GM21529 (cell line): ENCODE data around the gene NKAIN1.
"Not testable (repeated sequence)": the region's sequence is repeated elsewhere in the genome, so short reads cannot be mapped to it uniquely, and the experiment has no call there.

ENCODE experiments used
- ATAC-seq: cut with Tn5 transposase; IDR thresholded peaks from one replicate; pipeline ENCODE4 v1.9.1; 2021; ENCODE audit not compliant: unreplicated experiment

Gene NKAIN1

GRCh38 chr1:31198150-31198549 lies 41.5 kb downstream of the NKAIN1 start:
- ATAC-seq = no peak

- ATAC-seq = no peak
These were observed 43.0 kb downstream of the NKAIN1 start for GRCh38 chr1:31196685-31197084.

- not testable (repeated sequence) for ATAC-seq
These were observed 44.4 kb downstream of the NKAIN1 start for GRCh38 chr1:31195267-31195666.

DNA sequence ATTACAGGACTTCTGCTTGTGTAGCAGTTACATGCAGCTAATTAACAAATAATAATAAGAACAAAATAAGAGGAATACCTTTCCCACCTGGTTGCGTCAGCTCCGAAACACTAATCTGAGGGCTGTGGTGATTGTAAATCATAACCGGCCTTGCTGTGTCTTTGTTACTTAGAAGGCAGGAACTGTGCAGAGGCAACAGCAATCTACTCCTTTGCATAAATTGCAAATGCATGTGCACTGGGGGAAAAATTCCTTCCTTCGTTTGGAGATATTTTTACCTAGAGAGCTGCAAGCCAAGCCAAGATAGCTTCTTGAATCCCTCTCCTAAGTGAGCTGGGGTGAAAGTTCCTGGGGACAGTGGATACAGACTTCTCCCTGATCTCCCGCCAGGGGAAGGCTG lies 46.0 kb downstream of the NKAIN1 start:
- ATAC-seq = no peak

DNA sequence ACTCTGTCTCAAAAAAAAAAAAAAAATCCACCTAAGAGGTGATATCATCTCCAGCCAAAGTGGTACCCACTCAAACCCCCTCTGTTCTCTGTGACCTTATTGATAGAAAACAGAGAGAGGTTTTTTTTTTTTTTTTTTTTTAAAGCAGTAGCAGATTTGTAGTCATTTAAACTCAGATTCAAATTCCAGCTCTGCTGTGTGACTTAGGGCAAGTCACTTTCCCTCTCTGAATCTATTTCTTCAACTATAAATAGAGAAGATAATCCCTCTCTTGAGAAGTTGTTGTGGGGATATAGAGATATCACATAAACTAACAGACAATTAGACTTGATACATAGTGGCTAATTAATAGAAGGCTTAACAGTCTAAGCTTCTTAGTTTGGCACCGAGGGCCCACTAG lies 48.4 kb downstream of the NKAIN1 start:
- no peak for ATAC-seq

GRCh38 chr1:31189696-31190674 lies 49.7 kb downstream of the NKAIN1 start:
- ATAC-seq = no peak

GRCh38 chr1:31183927-31184554 lies 55.6 kb downstream of the NKAIN1 start:
- no peak for ATAC-seq

- ATAC-seq = no peak
These were observed 56.6 kb downstream of the NKAIN1 start for GRCh38 chr1:31183126-31183525.

DNA sequence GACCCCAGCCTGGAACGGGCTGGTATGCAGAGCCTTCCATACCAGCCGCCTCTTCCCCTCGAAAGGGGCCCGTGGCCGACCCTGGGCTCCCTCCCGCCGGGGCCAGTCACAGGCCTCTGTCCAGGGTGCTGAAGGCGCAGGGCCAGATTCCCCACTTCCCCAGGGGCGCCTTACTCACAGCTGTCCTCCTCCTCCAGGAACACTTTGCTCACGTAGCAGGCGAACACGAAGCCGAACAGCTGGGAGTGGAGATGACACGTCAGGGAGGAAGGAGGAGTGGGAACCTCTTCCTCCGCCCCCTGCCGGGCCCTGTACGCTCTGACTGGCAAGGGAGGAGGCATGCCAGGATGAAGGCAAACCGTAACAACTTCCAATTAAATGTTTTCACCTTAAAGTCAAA lies 57.3 kb downstream of the NKAIN1 start:
- ATAC-seq = no peak

DNA sequence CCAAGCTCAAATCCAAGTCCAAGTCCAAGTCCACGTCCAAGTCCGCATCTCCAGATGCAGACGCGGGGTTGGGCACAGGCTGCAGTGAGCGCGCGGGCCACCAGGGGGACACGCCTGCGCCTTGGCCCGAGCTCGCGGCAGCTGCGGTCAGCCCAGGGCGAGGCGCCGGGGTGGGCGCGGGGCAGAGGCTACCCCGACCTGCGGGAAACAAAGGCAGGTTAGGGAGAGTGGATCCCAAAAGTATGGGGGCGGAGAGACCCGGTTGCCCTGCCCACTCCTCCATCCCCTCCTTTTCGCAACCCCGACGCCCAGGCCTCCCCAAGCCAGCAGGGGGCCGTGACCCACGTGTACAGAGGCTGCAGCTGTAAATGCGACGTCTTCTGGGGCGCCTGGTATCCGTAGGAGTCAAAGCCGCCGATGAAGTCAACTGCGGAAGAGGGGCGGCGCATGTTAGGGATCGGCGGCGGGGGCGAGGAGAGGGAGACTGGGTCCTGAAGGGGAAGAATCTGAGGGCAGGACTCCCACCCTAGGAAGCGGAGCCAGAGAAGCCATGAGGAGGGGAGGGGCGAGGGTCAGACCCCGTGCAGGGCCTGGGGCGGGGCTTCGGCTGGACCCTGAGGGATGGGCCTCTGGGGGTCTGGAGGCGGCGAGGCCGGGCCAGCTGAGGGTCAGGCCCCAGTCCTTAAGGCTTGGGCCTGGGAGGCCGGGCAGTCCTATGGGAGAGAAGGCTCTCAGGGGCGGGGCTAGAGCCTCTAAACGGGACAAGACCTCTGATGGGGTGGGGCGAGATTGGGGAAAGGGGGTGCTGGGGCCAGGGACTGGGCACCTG lies 58.0 kb downstream of the NKAIN1 start:
- ATAC-seq = no peak

- no peak for ATAC-seq
These were observed 59.3 kb downstream of the NKAIN1 start for GRCh38 chr1:31180338-31180737.

DNA sequence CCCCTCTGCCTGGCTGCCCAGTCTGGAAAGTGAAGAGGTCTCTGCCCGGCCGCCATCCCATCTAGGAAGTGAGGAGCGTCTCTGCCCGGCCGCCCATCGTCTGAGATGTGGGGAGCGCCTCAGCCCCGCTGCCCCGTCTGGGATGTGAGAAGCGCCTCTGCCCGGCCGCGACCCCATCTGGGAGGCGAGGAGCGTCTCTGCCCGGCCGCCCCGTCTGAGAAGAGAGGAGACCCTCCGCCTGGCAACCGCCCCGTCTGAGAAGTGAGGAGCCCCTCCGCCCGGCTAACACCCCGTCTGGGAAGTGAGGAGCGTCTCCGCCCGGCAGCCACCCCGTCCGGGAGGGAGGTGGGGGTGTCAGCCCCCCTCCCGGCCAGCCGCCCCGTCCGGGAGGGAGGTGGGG lies 63.4 kb downstream of the NKAIN1 start:
- ATAC-seq = not testable (repeated sequence)

DNA sequence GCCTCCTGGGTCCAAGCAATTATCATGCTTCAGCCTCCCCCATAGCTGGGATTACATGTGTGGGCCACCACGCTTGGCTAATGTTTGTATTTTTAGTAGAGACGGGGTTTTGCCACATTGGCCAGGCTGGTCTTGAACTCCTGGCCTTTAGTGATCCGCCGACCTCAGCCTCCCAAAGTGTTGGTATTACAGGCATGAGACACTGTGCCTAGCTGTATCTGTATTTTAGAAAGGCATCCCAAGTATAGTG lies 69.3 kb downstream of the NKAIN1 start:
- ATAC-seq = no peak

DNA sequence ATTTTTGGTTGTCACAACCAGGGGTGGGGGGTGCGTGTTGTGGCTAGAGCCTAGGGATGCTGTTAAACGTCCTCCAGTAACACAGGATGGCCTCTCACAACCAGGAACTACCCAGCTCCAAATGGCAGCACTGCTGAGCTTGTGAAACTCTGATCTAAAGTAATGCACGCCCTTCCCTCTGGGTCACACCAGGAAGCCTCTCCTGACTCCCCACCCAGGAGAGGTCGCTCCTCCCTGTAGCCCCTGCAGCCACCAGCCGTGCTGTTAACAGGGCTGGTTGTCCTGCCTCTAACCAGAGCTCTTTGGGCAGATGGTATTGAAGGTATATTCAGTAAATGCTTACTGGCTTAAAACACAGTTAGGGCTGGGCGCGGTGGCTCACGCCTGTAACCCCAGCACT lies 73.2 kb downstream of the NKAIN1 start:
- no peak for ATAC-seq

DNA sequence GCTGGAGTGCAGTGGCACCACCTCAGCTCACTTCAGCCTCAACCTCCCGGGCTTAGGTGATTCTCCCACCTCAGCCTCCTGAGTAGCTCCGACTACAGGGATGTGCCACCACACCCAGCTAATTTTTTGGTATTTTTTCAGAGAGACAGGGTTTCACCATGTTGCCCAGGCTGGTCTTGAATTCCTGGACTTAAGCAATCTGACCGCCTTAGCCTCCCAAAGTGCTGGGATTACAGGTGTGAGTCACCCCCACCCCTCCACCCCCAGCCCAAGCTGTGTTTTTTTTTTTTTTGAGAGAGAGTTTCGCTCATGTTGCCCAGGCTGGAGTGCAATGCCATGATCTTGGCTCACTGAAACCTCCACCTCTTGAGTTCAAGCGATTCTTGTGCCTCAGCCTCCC lies 75.4 kb downstream of the NKAIN1 start:
- ATAC-seq = no peak

DNA sequence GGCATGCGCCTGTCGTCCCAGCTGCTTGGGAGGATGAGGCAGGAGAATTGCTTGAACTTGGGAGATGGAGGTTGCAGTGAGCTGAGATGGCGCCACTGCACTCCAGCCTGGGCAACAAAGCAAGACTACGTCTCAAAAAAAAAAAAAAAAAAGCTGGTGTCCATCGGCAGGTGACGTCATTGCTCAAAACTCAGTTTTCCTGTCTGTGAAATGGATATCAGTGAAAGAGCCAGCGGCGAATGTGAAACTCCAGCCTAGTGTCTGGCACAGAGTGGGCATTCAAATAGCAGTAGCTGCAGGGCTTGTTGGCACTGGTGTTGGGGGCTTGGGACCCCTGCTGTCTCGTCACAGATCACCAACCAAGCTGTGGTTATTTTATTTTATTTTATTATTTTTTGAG lies 75.8 kb downstream of the NKAIN1 start:
- ATAC-seq = no peak

DNA sequence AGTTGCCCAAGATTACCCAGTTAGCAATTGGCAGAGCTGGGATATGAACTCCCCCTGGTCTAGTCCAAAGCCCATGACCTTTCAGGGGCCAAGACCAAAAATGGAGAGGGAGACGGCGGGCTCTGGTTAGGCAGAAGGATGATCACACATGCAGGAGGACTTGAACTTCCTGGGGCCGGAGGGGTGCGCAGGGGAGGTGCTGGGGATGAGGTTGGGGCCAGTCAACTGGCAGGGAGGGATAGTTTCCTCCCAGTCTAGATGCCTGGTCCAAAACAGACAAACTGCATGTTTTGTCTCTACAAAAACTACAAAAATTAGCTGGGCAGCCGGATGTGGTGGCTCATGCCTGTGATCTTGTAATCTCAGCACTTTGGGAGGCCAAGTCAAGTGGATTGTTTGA lies 78.1 kb downstream of the NKAIN1 start:
- ATAC-seq = no peak

DNA sequence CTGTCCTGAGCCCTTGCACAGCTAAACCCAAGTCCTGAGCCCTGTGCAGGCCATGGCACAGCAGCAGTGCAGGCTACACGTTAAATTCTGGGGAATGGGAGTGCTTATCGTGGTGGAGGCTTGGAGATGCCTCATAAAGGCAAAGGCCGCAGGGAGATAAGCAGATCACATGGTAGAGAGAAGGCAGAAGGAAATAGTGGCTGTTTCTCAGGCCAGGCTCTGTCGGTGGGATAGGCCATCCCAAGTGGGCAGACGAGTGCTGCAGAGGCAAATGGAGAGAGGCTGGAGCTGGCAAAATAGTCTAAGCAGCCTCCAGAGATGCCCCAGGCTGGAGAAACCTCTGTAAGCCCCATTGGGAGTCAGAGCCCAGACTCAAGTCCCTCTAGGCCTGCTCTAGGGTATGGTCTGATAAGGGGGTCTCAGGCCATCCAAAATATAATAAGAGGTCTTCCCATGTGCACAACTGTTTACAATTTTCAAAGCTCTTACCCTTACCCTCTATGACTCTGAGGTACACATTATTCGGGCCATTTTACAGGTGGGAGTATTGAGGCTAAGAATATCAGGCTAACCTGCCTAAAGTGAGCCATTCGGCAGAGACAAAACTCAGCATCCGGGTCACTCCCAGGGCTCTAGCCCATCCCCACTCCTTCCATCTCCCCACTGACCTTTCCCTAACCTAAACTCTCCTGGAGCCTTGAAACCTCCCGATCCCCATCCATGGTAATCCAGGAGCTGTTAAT lies 79.6 kb downstream of the NKAIN1 start:
- ATAC-seq = no peak

DNA sequence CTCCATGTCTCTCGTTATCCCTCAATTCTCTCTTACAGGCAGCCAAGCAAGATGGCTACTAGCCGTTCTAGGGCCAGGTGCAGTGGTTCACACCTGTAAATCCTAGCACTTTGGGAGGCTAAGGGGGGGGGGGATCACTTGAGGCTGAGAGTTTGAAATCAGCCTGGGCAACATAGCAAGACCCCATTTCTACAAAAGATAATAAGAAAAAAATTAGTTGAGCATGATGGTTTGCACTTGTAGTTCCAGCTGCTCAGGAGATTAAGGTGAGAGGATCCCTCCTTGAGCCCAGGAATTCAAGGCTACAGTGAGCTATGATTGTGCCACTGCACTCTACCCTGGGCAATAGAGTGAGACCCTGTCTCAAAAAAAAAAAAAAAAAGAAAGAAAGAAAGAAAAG lies 80.4 kb downstream of the NKAIN1 start:
- ATAC-seq = no peak

GRCh38 chr1:31155216-31155806 lies 84.4 kb downstream of the NKAIN1 start:
- ATAC-seq = peak; percentile 76
